K562 treated with DMSO at 1 percent for 12 hours (cell line): ENCODE results near the gene GIMAP1. TPM values are rescaled to one million over a fixed set of nuclear protein-coding genes. Genes with fewer than 3 reads are reported as not detected.

Source experiments
- total RNA-seq: library from RNA; unstranded; fragments of 300-600 nt; gene quantifications from 2 replicates; pipeline ENCODE4 v1.2.3, GENCODE V29; 2022; ENCODE audit not compliant: insufficient read depth

Gene GIMAP1
- not detected in 2 replicates for total RNA-seq

GRCh38 chr7:150716368-150716767, at the start of gene GIMAP1:
GIMAP1 (plus strand) TSS chr7:150716613; CDS start chr7:150719048, 2,435 bp downstream.

DNA sequence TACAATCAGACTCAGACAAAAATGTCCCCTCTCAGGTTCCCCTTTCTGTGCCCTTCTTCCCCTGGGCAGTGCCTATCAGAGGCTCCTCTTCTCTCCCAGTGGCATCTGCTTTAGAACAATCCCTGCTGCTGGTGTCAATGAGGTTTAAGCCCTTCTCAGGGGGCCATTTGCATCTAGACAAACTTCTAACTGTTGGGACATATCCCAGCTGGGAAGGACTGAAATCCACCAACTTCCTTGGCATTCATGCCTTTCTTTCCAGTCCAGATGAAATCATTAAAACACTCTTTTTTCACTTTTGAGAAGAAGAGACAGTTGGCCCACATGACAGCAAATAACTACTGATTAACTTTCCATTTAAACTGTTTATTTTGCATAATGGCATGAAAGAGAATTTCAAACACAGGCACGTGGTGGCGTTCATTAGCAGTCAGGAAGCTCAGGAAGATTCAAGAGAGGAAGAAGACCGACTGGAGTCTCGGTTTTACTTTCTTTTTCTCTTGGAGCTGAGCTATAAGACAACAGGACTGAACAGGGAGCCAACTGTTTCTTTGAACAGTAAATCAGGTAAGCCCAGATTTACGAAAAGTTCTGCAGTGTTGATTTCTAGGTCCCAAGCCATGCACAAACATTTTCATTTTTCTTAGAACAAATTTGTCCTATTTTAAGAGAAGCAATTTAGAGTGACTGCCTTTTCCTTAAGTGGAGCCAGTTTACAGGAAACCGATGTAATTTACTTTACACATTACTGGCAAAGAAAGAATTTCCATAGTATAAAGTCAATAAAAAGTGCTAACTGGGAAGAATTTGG, 31.0 kb upstream of the GIMAP1 start, which contains the start of gene GIMAP2:
GIMAP2 (plus strand) TSS at position 488 of the 811 bp plus-strand sequence. CDS start 1,354 bp downstream, outside the sequence.

GRCh38 chr7:150737265-150738055, 21.0 kb downstream of the GIMAP1 start, which contains the start of gene GIMAP5:
GIMAP5 (plus strand) TSS chr7:150737418; CDS start chr7:150740885, 3,467 bp downstream.

Other genes starting within 250 kb of the GIMAP1 start
- gene GIMAP7, start 201.7 kb upstream of the GIMAP1 start, total RNA-seq = not detected in 2 replicates
- not detected in 2 replicates for gene GIMAP4, start 149.2 kb upstream of the GIMAP1 start, total RNA-seq
- 0.30 and 0.47 TPM in 2 replicates for gene GIMAP6, start 84.2 kb upstream of the GIMAP1 start, total RNA-seq
- gene GIMAP2, start 30.9 kb upstream of the GIMAP1 start, total RNA-seq = 7.6 and 9.9 TPM in 2 replicates
- 2.6 and 5.4 TPM in 2 replicates for gene GIMAP5, start 20.8 kb downstream of the GIMAP1 start, total RNA-seq
- 0.70 TPM in 1 of 2 replicates, not detected in the other for gene TMEM176B, start 83.8 kb downstream of the GIMAP1 start, total RNA-seq
- 1.2 and 1.9 TPM in 2 replicates for gene TMEM176A, start 84.2 kb downstream of the GIMAP1 start, total RNA-seq
- gene AOC1, start 135.9 kb downstream of the GIMAP1 start, total RNA-seq = not detected in 2 replicates